Heart left ventricle (tissue), 16 donors: ENCODE measurements around the gene RAP1GAP. TPM values are rescaled to one million over a fixed set of nuclear protein-coding genes. Genes with fewer than 3 reads are reported as not detected.

Experiments used
- ATAC-seq, 4 donors: fragments of 200-7000 bp; cut with Tn5 transposase; one replicate each; pipeline ENCODE4 v1.9.1; 2020 to 2022; ENCODE audit warnings: moderate library complexity in 4 of 4, mild to moderate bottlenecking in 3 of 4, moderate number of reproducible peaks in 1 of 4
- DNase-seq, 5 donors: peaks; one replicate each; pipeline ENCODE4 v3.0.0-alpha.2; 2020
- H3K27ac ChIP-seq, 12 donors: fragments of 200-600 bp; sonication (generic) in 4 of 12; one replicate each; pipeline versions ENCODE4 v1.5.0 to v1.8.0; 2016 to 2022; ENCODE audit warnings: mild to moderate bottlenecking in 2 of 12
- H3K27me3 ChIP-seq, 9 donors: fragments of 200-600 bp; sonication (generic) in 2 of 9; one replicate each; pipeline versions ENCODE4 v1.5.1 to v1.8.0; 2016 to 2022; ENCODE audit warnings: mild to moderate bottlenecking in 3 of 9
- H3K36me3 ChIP-seq, 9 donors: fragments of 200-600 bp; sonication (generic) in 2 of 9; one replicate each; pipeline versions ENCODE4 v1.5.0 to v1.8.0; 2018 to 2022; ENCODE audit warnings: mild to moderate bottlenecking in 2 of 9
- H3K4me1 ChIP-seq, 12 donors: fragments of 200-600 bp; sonication (generic) in 4 of 12; one replicate each; pipeline versions ENCODE4 v1.5.0 to v1.8.0; 2016 to 2022; ENCODE audit warnings: mild to moderate bottlenecking in 3 of 12
- H3K4me3 ChIP-seq, 12 donors: fragments of 200-600 bp; sonication (generic) in 4 of 12; one replicate each; pipeline versions ENCODE4 v1.5.0 to v1.8.0; 2017 to 2022; ENCODE audit warnings: mild to moderate bottlenecking in 9 of 12, moderate library complexity in 4 of 12
- H3K9me3 ChIP-seq, 12 donors: fragments of 200-600 bp; sonication (generic) in 4 of 12; one replicate each; pipeline versions ENCODE4 v1.5.0 to v1.8.0; 2016 to 2022; ENCODE audit warnings: mild to moderate bottlenecking in 1 of 12
- CTCF ChIP-seq, 12 donors: fragments of 200-600 bp; sonication (generic) in 4 of 12; IDR thresholded peaks; one replicate each; pipeline versions ENCODE4 v1.5.0 to v1.8.0; 2018 to 2022; ENCODE audit warnings: antibody characterized with exemption in 12 of 12, mild to moderate bottlenecking in 5 of 12
- POLR2A ChIP-seq, 2 donors: fragments of 450-650 bp; IDR thresholded peaks; one replicate each; pipeline ENCODE4 v1.6.1; 2017; ENCODE audit warnings: antibody characterized with exemption in 2 of 2, mild to moderate bottlenecking in 2 of 2, moderate library complexity in 2 of 2
- WGBS, 4 donors: extraction: QIAGEN DNeasy Blood & Tissue Kit in 2 of 4; methylation state at CpG; one replicate each; pipeline versions ENCODE4 v1.1.5 to v1.1.7; 2013 to 2018; 5-methylcytosine and 5-hydroxymethylcytosine counted together
- intact Hi-C, 10 donors: fragments of 100-400 bp; cut with DNase I; formaldehyde crosslinking; loops; one replicate each; pipeline versions ENCODE4 v1.11.1 to v1.14.2; 2022
- polyA plus RNA-seq, 2 donors: library from polyadenylated mRNA; stranded (reverse); fragments of 200-250 nt; gene quantifications; one replicate each; pipeline ENCODE4 v1.2.3, GENCODE V29; 2013
- total RNA-seq, 9 donors: library from RNA; depleted of rRNA in 2 of 9; stranded (reverse); fragments of >200 nt in 2 of 9; fragmentation: NEBNext Ultra II Directional in 3 of 9; extraction: Animal tissue kit (Norgen Biotek cat#: 25700) in 3 of 9; gene quantifications; one replicate each; pipeline versions ENCODE4 v1.1.0 to v1.2.4, GENCODE V29; 2016 to 2023
- donor health status: ischemic (EF 13 %, LVEDD 7.1; RV severe dilation, severe dysfunction).
- donor health status: healthy with polysubstance abuse.
- donor health status: DM: no; HTN: yes; CAD: no.
- donor health status: DM: no; HTN: no; CAD: no.
- donor health status: ischemic (EF 25% LVEDD 6.9; RV normal size, moderate dysfunction).
- donor health status: ischemic (EF 25% LVEDD 5.7; RV mildly dilated, moderate dysfunction).
- donor health status: healthy.
- donor health status: DM: yes; HTN: yes; CAD: no.
- donor health status: ischemic (EF 35%, LVEDD 5.7; RV mildly dilated, moderate dysfunction).
- donor health status: nonischemic (EF 11% LVEDD 7.7; RV severe dilation, severe dysfunction).
- donor health status: DM: yes; HTN: yes; CAD: no.
- donor health status: PGD.
- donor health status: ischemic (EF 29% LVEDD 5.4; RV normal size, mild dysfunction).
- donor health status: nonischemic (EF 23%, LVEDD 6.1; RV moderate dilation, normal function).

RAP1GAP gene
- total and polyA plus RNA-seq, 11 donors: 0.75 to 8.0 (median 3.8) TPM

- H3K27ac ChIP-seq: no peak overlapping the region
- ATAC-seq: no peak
- H3K9me3 ChIP-seq: no peaks in the 10 kb centered on the region
- H3K4me3 ChIP-seq: no peak overlapping the region
- H3K27me3 ChIP-seq: no peaks in the 10 kb centered on the region
- no peaks in the 10 kb centered on the region for H3K36me3 ChIP-seq
- WGBS, 4 donors: 62 to 77% (median 70%) methylated on average over 10 to 13 of the region's 13 CpGs
- peaks cover 0 to 16% (median 9%) of the 10 kb centered on the region in 12 donors for H3K4me1 ChIP-seq
- intact Hi-C loops: loop anchor here in 2 of 10 donors (5.0 to 10.0 kb wide), 2 partner anchors 219 to 336 kb away; no protein-coding TSS in a partner anchor
- no peak for TF ChIP-seq CTCF (IDR thresholded peaks at IDR 0.05)
- TF ChIP-seq POLR2A (IDR thresholded peaks at IDR 0.05): no peak
- no peak for DNase-seq
Measured at GRCh38 chr1:21590934-21591333, 78.2 kb downstream of the RAP1GAP start.

- Histone ChIP-seq H3K9me3 (no peaks in the 10 kb centered on the region), H3K36me3 (no peaks in the 10 kb centered on the region), H3K4me1 (peaks cover 0 to 23% (median 14%) of the 10 kb centered on the region in 12 donors), H3K4me3 (no peak overlapping the region), H3K27ac (no peak overlapping the region), H3K27me3 (peaks cover 0 to 2% (median 0%) of the 10 kb centered on the region in 9 donors)
- 20 to 57% (median 48%) methylated on average over 2 to 23 of the region's 23 CpGs for WGBS, 4 donors
- no peak for TF ChIP-seq CTCF (IDR thresholded peaks at IDR 0.05)
- no peak for TF ChIP-seq POLR2A (IDR thresholded peaks at IDR 0.05)
- ATAC-seq: no peak
- DNase-seq: no peak
- intact Hi-C loops: loop anchor here in 2 of 10 donors (5.0 to 10.0 kb wide), 2 partner anchors 218 to 336 kb away; no protein-coding TSS in a partner anchor
Measured at GRCh38 chr1:21590126-21590880, 78.9 kb downstream of the RAP1GAP start.

- Histone ChIP-seq H3K9me3 (no peaks in the 10 kb centered on the region), H3K27ac (no peak overlapping the region), H3K4me3 (no peak overlapping the region), H3K4me1 (peaks cover 0 to 27% (median 16%) of the 10 kb centered on the region in 12 donors), H3K27me3 (peaks cover 0 to 2% (median 0%) of the 10 kb centered on the region in 9 donors), H3K36me3 (no peaks in the 10 kb centered on the region)
- WGBS, 4 donors: 88 to 94% (median 93%) methylated on average over 5 of the region's 5 CpGs
- TF ChIP-seq POLR2A (IDR thresholded peaks at IDR 0.05) (no peak), CTCF (IDR thresholded peaks at IDR 0.05) (no peak)
- DNase-seq (no peak), ATAC-seq (no peak)
- intact Hi-C loops: loop anchor here in 2 of 10 donors (5.0 to 10.0 kb wide), 2 partner anchors 217 to 335 kb away; no protein-coding TSS in a partner anchor
Measured at GRCh38 chr1:21589618-21590017, 79.5 kb downstream of the RAP1GAP start.

GRCh38 chr1:21587602-21587953 lies 81.6 kb downstream of the RAP1GAP start:
- DNase-seq (no peak), ATAC-seq (no peak)
- H3K4me3 ChIP-seq: no peak overlapping the region
- WGBS, 4 donors: 77 to 97% (median 90%) methylated on average over 5 of the region's 5 CpGs
- TF ChIP-seq CTCF (IDR thresholded peaks at IDR 0.05) (no peak), POLR2A (IDR thresholded peaks at IDR 0.05) (no peak)
- H3K4me1 ChIP-seq: peaks cover 0 to 30% (median 16%) of the 10 kb centered on the region in 12 donors
- no peaks in the 10 kb centered on the region for H3K9me3 ChIP-seq
- peak overlapping the region in 1 of 12 donors; percentile 1 for H3K27ac ChIP-seq
- intact Hi-C loops: no loop called here
- peaks cover 0 to 7% (median 0%) of the 10 kb centered on the region in 9 donors for H3K27me3 ChIP-seq
- no peaks in the 10 kb centered on the region for H3K36me3 ChIP-seq
